Epithelial cell of proximal tubule (primary cell): ENCODE data around the gene CD302. TPM values are rescaled to one million over a fixed set of nuclear protein-coding genes. Genes with fewer than 3 reads are reported as not detected.

Experiments used
- DNase-seq: peaks from one replicate; pipeline ENCODE4 v3.0.0-alpha.2; 2011; ENCODE audit warnings: low read depth
- H3K4me3 ChIP-seq: 2 replicates; pipeline ENCODE4 v1.5.1; 2011; ENCODE audit warnings: low read depth, mild to moderate bottlenecking, low read length
- CTCF ChIP-seq: conservative IDR thresholded peaks from 2 replicates; pipeline ENCODE4 v1.5.1; 2012; ENCODE audit warnings: low read depth, mild to moderate bottlenecking, low read length
- total RNA-seq: library from RNA; depleted of rRNA; stranded (reverse); fragments of >200 nt; gene quantifications from 2 replicates; pipeline ENCODE4 v1.2.3, GENCODE V29; 2015

CD302 gene
- total RNA-seq, 1 donor from 2014 or later, result 1.7 TPM

DNA sequence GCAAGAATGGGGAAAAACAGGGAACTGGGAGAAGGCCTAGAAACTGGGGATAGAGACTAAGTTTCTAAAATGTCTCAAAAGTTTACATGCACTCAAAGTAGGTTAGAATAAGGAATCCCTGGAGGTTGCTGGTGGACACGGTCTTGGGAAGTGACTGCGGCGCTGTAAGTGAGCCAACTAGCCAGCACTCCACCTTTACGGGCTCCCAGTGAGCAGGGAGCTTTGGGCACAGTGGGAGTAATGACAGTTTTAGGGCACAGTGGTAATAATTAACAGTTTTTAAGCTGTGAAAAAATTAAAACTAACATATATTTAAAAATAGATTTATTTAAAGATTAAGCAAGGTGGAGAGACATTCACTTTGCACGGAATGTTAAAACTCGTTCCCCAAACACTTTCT is 20.9 kb upstream of the CD302 start:
- TF ChIP-seq CTCF, result no peak
- no peak for DNase-seq

DNA sequence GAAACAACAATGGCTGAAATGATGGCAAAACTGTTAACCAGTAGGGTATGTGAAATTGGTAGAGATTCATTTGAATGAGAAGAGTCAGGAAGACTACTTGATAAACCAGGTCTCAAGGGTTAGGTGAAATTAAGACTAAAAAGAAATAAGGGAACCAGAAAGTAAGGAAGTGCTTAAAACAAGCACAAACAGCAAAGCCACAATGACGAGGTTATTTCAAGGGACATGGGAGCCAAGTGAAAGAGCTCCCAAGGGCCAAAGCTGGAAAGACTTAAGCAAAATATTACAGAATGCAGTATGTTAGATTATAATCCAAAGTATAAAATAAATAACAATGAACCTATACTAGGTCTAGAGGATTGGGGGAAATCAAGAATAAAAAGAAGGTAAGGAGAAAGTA is 19.3 kb upstream of the CD302 start:
- TF ChIP-seq CTCF, result no peak

More for the DNA sequence above, 20.9 kb upstream of the CD302 start:
- H3K4me3 ChIP-seq, result no peak overlapping the region

GRCh38 chr2:159811232-159811631 is 13.2 kb upstream of the CD302 start:
- TF ChIP-seq CTCF, result no peak
- no peak overlapping the region for H3K4me3 ChIP-seq
- DNase-seq, result no peak

More for the DNA sequence above, 19.3 kb upstream of the CD302 start:
- no peak overlapping the region for H3K4me3 ChIP-seq
- no peak for DNase-seq

- TF ChIP-seq CTCF, result no peak
- no peak for DNase-seq
- no peak overlapping the region for H3K4me3 ChIP-seq
Observed at GRCh38 chr2:159808032-159808425, 10.0 kb upstream of the CD302 start.

DNA sequence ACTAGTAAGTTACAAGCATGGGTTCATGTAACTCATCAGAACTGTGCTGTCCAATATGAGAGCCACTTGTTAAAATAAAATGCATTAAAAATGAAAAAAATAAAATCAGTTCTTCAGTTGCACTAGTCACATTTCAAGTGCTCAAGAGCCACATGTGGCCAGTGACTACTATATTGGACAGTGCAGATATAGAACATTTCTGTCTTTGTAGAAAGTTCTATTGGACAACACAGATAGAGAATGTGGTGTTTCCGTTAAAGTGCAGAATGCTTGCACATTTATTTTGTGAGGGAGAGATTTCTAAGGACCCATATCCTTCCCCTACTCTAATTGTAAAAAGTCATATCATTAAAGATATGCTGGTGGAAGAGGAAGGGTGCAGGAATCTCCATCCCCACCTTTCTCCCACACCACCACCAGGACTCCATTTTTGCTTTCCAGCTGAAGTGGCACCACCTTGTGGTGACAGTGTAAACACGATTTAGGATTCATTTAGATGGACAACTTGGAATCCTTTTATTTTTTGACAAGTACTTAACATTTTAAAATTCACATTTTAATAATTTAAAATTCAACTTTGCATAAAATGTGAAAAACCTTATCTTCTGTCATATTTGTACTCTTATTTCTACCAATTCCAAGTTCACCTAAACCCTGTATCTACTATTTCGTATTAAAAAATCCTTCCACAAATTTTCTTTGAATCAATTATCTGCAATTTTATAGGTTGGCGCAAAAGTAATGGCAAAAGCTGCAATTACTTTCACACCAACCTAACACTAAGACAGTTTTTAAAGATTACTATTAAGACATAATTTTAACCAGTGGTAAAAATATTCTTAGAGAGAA is 9.4 kb upstream of the CD302 start:
- no peak for DNase-seq
- peak; percentile 85 for TF ChIP-seq CTCF
- H3K4me3 ChIP-seq, result no peak overlapping the region

DNA sequence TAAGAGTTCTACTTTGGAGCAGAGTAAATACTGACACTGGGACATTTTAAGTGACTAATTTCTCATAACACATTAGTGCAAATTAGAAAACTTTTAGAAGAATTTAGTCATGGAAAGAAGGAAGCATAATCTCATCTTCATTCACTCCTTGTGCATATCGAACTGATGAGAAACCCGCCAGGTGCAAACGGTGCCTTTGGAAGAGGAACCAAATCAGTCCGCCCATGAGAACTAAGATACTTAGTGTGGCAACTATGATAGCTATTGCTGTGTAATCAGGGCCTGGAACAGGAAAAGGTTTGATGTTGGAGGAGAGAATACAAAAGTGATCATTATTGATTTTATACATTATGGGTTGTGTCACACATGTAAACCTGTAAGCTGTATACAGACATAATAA is 6.9 kb upstream of the CD302 start:
- no peak for DNase-seq
- no peak overlapping the region for H3K4me3 ChIP-seq
- no peak for TF ChIP-seq CTCF

DNA sequence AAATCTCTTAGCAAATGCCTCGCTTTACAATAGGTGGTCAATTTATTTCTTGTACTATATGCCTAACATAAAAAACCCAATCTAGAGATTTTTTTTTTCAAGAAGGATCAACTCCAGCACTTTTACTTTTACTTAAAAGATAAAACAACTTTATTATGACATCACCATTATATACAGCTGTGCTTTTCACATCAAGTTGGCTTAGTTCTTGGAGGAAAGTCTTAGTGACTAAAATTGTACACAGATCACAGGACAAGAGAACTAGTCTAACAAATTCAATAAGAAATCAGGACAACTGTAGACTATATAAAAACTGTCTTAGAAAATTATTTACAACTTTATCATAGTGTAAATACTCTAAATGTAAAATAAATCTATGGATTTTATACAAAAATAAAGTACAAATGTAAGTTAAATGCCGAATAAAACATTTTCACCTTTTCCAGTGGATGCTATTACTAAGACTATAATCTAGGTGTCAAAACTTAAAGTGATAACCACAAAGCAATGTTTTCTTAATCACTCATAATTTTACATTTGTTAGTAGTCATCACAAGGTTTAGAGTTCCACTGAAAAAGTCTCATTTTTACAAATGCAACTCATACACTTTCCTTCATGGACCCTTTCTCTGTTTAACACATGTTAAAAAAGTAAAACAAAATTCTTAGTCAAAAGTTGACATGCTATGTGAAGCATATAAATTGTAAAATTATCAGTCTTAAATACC is 5.4 kb upstream of the CD302 start:
- no peak overlapping the region for H3K4me3 ChIP-seq
- no peak for TF ChIP-seq CTCF
- no peak for DNase-seq
